ENCODE data around the gene RBM44.

The RBM44 gene

GRCh38 chr2:237886685-237887481 lies 88.3 kb downstream of the RBM44 start:
- DNase-seq: no peak

- DNase-seq: no peak
Measured at GRCh38 chr2:237888389-237888788, 89.8 kb downstream of the RBM44 start.

GRCh38 chr2:237889016-237889415 lies 90.4 kb downstream of the RBM44 start:
- no peak for DNase-seq

GRCh38 chr2:237889811-237890210 lies 91.2 kb downstream of the RBM44 start:
- no peak for DNase-seq

Measured in T-helper 2 cell (primary cell).